CD4-positive, alpha-beta T cell treated with Interleukin-17A for 4 hours (primary cell): ENCODE data around the gene RPS6KA5.
"Not testable (repeated sequence)": the region's sequence is repeated elsewhere in the genome, so short reads cannot be mapped to it uniquely, and the experiment has no call there.

Experiments used
- DNase-seq: peaks from one replicate; pipeline ENCODE4 v3.0.0-alpha.2; 2020; ENCODE audit warnings: mixed read lengths

RPS6KA5 gene

DNA sequence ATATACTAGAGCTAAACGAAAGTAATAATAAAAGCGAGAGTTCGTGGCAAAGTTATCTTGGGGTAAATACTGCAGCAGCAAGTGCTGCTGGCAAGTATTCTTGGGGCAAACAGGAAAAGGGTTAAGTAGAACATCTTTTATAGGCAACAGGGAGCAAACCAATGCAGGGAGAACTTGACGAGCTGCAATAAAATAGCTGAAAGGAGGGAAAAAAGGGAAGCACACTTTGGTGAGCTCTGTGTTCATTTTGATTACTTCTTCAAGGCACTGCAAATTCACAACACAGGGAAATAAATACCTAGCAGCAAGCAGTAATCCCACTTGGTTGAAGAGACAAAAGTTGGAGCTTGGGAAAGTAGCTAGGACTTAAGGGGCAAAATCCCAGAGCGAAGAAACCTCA is 201.9 kb downstream of the RPS6KA5 start:
- no peak for DNase-seq

DNA sequence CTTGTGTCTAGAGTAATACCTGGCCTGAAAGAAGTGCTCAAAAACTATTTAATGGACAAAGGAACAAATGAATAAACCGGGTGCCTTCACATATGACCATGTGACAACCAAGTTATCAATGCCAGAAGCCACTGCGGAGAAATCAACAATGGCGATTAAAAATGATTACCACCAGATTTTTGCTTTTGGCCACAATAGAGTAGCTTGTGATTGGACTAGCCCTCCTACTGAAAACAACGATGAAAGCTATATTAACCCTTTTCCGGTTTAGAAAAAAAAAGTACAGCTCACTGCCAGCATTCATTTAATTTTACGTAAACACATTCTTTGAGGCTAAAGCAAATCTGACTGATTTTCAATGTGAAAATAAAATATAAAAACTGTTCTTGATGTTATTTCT is 202.6 kb downstream of the RPS6KA5 start:
- DNase-seq, result no peak

DNA sequence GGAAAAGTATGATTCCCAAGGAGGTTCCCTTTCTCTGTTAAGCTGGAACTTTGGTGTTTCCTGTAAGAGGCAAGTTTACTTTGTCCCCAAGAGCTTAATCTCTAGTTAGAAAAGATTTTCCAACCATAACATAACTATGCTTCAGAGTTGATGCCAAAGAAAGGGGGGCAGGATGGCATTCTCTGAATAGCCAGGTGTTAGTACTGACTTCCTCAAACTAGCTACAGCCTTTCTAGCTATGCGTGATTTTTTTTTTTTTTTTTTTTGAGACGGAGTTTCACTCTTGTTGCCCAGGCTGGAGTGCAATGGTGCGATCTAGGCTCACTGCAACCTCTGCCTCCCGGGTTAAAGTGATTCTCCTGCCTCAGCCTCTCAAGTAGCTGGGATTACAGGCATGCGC is 204.3 kb downstream of the RPS6KA5 start:
- not testable (repeated sequence) for DNase-seq

DNA sequence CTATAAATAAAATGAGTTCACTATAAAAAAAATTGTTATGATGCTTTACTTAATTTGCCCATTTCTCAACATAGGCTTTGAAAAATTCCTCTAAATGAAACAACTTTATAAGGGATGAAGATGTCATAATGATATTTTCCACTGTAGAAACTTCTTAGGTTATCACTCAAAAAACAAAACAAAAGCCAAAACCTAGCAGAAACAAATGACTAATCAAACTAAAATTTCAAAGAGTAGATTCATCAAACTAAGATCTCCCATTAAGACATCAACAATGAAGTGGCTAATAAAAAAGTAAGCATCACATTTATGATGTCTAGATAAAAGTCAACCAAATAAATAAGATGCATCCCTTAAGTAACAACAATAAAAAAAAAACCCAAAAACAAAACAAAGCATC is 207.3 kb downstream of the RPS6KA5 start:
- no peak for DNase-seq

DNA sequence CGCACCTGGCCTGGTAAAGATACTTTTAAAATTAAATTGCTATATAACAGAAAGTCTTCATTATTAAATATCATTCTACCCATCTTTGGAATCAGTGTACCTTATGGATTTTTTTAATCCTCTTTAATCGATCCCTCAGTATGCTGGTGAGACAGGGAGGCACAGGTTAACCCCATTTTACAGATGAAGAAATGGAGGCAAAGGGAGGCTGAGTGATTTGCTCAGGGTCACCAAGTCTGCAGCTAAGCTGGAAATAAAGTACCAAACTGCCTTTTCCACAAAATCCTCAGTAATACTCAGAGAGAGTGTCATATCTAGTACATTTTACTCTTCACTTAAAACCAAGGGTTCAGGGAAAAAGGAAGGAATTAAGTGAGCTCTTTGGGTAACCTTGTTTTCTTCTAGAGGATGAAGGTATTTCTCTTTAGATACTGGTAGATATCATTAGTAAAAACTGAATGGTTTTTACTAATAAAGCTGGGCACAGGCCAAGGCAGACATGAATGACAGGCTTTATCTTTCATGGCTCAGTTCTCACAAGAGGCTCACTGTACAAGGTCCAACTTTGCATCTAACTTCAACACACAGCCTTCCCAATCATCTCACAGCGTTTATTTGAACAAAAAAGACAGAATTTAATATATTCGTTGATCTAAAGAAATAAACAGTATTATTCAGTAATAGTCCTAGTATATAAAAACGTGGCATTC is 209.0 kb downstream of the RPS6KA5 start:
- no peak for DNase-seq

DNA sequence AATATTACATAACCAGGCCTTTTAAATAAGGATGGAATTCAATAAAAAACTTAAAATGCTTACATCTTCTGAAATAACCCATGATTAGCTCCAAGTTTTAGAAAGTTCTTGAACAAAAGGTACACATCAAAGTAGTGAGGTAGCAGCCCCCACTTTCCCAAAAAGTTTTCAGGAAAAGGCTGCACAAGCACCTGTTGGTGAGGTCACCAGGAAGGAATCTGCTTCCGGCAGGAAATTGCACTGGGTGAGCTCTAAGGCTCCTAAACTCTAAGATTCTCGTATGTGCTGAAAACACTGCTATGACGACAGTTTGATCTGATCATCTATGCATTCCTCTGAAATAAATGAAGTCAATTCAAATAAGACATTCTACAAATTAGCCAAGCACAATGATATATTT is 210.0 kb downstream of the RPS6KA5 start:
- no peak for DNase-seq

DNA sequence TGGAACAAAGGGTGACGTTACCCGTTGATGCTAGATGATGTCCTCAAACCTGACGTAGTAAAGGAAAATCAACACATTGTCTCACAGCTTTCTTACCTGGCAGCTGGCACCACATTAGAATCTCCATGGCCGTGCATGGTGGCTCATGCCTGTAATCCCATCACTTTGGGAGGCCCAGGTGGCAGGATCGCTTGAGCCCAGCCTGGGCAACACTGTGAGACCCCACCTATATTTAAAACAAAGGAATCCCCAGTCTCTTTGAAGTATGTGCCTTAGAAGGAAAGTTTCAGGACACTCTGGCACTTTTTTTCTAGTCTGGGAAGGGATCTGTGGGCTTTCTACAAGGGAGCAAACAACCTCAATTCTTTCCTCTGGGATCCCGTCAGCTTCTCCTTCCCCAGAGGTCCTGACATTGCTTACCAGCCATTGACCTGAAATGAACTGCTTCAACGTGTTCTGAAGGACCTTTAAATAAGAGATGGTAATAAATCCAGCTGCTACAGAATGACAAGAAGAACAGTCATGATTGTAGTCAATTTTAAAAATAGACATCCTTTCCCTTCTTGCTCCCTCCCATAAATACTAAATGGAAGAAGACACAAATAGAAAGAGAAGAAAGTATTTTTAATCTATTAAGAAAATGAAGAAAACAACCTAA is 210.5 kb downstream of the RPS6KA5 start:
- DNase-seq, result no peak

DNA sequence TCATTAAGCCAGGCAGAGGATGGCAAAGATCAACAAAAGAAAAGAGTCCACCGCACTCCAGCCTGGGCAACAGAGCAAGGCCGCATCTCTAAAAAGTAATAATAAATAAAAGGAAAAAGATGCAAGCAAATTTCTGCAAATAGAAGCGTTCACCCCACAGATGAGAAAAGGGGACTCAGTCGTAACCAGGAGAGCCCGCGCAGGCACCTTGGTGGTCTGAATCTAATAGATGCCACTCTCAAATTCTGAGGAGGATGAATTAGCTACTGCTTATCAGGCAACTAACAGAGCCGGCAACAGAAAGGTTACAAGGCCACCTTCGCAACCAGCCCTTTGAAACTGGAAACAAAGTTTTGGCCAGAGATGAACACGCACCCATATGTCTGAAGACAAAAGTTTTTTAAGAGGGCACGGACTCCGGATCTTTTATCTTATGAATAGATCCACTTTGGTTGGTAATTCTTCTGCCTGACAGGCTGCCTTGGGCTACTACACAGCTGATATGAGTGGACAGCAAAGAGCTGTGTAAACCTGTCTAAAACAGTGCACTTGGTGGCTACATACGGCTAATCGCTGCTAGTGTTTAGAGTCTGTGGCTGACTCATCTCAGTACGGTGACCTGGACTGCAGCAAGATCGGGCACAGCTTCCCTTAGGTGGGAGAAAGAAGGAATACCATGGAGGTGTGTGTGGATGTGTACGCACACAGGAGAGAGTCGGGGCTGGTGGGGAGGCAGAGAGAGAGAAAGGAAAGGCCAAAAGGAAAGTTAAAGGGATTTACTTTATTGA is 211.3 kb downstream of the RPS6KA5 start:
- DNase-seq, result no peak

DNA sequence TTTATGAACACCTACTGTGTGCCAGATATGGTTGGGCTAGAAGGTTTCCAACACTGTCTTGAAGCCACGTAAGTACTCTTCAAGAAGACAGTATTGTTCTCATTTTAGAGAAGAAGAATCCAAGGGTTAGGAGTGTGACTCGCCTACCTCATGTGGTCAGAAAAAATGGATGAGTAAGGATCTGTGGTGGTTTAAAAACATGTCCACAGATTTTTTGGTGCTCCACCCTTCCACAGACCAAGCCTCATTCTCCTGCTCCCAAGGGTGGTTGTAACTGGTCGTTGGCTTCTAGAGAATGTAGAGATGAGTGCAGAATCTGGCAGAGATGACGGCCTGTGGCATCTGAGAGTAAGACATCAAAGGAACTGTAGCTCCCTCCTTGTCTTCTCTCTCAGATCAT is 213.9 kb downstream of the RPS6KA5 start:
- no peak for DNase-seq

DNA sequence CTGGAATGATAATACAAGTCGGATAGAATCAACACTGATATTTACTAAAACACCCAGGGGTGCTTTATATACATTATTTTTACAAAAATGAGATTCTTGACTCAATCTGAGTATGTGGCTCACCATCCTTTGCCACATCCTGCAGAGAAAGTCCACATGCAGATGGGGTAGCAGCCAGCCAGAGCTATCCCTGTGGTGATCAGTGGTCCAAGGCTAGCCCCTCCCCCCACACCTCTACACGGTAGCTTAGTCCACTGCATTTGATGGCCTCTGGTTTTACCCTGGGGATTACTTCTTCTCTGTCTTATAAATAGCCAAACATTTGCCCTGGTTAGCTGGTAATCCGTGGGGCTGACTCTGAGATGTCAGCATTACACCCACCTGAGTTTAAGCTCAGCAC is 216.1 kb downstream of the RPS6KA5 start:
- DNase-seq, result no peak

DNA sequence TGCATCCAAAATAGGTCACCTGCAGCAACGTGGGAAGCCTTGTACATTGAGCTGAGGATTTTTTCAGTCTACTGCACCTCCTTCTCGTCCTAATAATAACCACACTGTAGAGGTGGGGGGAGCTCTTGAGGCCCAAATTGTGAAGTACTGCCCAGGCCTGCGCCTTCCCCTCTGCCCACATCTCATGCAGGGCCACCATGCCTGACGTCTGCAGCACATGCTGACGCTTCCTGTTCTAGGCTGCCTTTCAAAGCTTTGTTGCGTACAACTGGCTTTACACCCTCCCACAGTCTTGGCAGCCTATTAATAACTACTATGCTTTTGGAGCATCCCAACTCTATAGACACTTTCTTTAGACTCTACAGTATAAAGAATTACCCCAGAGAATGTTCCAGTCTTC is 217.7 kb downstream of the RPS6KA5 start:
- no peak for DNase-seq

DNA sequence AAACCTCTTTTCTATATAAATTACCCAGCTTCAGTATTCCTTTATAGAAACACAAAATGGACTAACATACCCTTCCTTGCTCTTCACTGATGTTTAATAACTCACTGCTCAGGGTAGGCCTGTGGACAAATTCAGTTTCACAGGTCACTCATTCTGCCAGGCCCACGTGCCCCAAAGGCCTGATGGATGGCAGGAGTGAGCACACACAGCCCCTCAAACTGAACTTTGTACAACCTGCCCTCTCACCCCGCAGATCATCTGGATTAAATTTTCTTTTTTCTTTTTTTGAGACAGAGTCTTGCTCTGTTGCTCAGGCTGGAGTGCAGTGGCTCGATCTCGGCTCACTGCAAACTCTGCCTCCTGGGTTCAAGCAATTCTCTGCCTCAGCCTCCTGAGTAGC is 219.8 kb downstream of the RPS6KA5 start:
- DNase-seq, result not testable (repeated sequence)

DNA sequence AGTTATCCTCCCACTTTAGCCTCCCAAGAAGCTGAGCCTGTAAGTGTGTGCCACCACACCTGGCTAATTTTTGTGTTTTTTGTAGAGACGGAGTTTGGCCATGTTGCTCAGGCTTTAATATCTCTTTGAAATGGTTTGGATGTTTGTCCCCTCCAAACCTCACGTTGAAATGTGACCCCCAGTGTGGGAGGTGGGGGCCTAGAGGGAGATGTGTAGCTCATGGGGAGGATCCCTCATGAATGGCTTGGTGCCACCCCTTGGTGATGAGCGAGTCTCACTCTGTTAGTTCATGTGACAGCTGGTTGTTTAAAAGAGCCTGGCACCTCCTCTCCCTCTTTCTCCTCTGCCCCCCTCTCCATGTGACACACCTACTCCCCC is 220.6 kb downstream of the RPS6KA5 start:
- DNase-seq, result no peak

DNA sequence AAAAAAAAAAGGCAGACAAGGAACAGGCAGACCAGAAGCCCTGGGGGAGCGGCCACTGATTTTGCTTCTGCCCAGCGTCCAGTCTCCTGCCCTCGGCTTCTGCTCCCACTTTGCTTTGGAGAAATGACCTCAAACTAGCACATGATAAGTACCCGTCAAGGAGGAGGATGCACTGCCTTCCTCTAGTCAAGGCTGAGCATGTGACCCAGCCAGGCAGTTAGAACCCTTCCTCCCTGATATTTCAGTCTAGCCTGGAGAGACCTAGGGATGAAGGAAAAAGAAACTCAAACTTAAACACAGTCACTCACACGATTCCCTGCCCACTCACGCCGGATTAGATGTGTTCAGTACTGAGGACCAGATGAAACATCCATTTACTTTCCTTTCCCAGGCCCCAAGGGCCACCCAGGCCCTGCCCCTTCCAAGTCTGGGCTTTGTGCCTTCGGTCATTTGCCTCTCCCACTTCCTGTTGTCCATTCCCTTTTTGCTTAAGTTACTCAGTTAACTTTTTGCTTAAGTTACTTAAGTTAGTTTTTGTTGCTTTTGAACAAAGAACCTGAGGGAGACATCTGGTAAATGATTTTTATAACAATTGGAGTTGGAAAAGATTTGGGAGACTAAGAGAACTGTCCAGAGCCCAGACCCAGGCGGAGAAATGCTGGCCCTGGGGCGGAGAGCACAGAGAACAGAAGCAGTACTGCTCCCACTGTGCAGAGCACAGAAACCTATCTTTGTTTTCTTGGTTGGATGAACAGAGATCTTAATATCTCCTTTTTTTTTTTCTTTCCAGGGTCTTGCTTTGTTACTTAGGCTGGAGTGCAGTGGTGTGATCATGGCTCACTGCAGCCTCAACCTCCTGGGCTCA is 221.2 kb downstream of the RPS6KA5 start:
- no peak for DNase-seq

DNA sequence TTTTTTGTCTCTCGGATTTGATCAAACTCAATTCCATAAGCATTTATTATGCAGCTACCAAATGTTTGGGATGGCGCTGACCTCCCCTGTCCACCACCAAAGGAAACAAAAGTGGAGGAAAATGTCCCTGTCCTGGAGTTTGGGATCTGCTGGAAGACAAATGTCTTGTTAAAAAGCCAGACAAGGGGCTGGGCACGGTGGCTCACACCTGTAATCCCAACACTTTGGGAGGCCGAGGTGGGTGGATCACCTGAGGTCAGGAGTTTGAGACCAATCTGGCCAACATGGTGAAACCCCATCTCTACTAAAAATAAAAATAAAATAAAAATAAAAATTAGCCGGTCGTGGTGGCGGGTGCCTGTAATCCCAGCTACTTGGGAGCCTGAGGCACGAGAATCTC is 221.9 kb downstream of the RPS6KA5 start:
- DNase-seq, result not testable (repeated sequence)

DNA sequence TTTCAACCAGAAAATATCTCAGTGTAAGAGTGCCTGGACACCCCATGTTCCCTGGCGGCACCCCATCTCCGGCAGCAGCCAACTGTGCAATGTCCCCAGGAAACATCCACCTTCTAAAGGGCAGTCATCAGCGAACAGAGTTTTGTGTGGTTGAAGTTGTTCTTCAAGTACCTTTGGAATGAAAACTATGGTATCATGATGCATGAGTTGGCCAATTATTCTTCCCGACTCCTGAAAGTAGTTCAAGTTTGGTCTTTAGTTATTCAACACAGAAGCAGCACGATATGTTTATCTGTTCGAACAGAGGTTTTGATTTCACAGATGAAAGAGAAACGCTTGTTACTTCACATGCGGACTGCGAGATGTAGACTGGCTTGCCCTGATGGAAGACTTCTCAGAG is 223.1 kb downstream of the RPS6KA5 start:
- no peak for DNase-seq

DNA sequence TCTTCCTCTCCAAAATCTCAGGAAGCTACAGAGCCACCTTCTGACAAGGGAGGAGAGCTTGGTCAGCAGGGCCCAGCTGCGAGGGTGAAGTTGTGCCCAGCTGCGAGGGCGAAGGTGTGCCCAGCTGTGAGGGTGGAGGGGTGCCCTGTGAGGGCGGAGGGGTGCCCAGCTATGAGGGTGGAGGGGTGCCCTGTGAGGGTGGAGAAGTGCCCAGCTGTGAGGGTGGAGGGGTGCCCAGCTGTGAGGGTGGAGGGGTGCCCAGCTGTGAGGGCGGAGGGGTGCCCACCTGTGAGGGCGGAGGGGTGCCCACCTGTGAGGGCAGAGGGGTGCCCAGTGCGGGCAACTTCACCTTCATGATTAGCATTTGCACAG is 223.8 kb downstream of the RPS6KA5 start:
- no peak for DNase-seq

DNA sequence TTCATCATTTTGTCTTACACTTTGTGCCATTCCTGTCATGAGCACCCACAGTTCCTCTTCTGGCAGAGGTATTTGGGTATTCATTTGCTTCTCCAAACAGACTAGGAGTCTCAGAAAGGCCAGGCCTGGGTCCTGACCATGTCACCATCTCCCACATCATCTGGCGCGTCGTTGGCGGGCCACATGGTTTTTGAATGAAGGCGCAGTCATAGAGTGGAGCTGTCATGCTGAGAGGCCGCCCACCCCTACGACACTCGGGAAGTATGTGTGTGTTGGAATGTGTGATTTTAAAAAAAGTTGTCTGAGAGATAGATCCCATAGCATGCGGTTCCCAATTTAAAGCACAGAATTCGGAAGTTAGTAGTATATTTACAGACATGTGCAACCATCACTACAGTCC is 228.6 kb downstream of the RPS6KA5 start:
- no peak for DNase-seq

DNA sequence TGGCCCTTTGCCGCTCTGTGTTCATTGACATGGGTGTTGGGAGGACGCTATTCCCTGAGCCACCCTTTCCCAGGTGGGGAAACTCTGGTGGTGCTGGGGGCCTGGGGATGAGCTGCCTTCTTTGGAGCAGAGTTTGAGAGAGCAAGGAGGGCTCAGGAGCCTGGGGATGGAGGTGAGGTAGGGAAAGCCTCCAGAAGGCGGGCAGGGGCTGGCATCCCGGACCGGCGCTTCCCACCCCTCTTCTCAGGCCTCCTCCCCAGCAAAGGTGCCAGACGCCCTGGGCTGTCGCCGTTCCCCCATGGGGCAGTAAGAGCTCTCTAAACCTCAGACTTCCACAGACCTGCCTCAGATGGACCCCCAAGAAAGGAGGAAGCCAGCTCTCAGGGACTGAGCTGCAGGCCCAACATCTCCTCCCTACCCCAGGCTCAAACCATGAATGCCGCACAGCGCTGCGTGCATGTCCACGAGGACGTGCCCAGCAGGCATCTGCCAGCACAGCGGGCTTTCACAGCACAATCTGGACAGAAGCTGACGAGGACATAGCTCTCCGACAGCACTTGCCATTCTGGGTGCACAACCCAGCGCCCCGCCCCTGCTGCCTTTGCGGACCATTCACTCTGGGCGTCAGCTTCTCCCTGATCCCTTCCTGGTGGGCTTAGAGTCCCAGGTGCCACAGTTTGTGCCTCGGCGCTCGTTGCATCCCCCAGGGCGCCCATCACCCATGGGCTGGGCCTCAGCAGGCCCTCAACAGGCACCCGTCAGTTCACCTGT is 229.3 kb downstream of the RPS6KA5 start:
- DNase-seq, result no peak

DNA sequence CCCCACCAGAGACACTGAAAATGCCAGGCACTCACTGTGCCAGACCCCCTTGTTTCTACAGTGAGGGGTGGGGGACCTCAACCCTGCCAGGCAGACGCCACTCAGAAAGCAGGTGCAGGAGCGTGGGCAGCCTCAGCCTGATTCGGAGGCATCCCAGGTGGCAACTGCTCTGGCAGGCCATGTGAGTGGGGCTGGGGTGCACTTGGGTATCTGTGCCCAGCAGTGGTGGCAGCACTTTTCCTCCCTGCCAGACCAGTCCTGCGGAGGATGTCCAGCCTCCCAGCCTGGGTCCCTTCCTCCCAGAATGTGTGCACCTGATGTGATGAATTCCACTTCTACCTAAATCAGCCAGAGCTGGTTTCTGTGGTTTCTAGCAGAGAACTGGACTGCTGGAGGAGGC is 230.8 kb downstream of the RPS6KA5 start:
- DNase-seq, result no peak

DNA sequence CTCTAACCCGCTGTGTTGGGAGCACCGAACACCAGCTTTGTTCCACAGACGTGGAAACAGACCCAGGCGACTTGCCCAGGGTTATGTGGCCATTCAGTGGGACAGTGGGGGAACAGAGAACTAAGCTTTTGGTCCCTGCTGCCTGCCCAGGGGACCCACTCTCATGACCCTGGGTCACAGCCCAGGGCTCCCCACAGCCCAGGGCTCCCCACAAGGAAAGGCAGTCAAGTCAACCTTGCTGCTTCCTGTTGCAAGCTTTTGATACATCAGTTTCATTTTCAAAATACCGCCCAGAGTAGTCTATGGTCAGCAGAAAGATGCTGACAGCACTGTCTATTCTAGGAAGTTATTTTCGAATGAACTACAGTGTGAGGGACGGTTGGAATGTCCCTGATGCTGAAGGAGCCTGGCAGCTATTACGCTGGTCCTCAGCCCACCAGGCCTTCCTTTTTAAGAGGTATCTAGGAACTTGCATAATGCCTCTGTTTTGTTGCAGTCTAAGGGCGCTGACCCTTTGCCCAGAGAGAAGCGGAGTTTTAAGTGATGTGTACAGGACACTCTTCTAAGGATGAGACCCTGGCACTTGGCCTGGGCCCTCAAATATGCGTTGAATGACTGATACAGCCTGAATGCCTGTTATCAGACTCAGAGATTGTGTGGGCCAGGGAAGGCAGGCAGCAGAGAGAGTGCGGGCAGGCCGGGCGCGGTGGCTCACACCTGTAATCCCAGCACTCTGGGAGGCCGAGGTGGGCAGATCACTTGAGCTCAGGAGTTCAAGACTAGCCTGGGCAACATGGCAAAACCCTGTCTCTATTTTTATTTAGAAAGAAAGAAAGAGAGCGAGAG is 231.6 kb downstream of the RPS6KA5 start:
- DNase-seq, result peak; percentile 23
